K562 (cell line): Measurements from ENCODE around the gene TJP2.

Experiments used
- CREB1 ChIP-seq, 2 experiments: sonication (generic) in 1 of 2; formaldehyde crosslinking in 1 of 2; IDR thresholded peaks; 2 replicates each; pipeline versions ENCODE4 v1.6.1 to v1.8.0; 2012 to 2022; ENCODE audit warnings: inconsistent platforms in 1 of 2, mild to moderate bottlenecking in 1 of 2, missing genetic modification reagents in 1 of 2, moderate library complexity in 1 of 2
- EZH2 ChIP-seq: IDR thresholded peaks from 2 replicates; pipeline ENCODE4 v1.6.1; 2012; ENCODE audit warnings: low read depth, mild to moderate bottlenecking, inconsistent platforms, low read length, borderline replicate concordance
- FOXJ3 ChIP-seq: sonication (generic); formaldehyde crosslinking; IDR thresholded peaks from 2 replicates; pipeline ENCODE4 v1.4.0; 2020; ENCODE audit warnings: mild to moderate bottlenecking, missing genetic modification reagents
- FOXK1 ChIP-seq: sonication (generic); formaldehyde crosslinking; IDR thresholded peaks from 2 replicates; pipeline ENCODE4 v1.8.0; 2022; ENCODE audit warnings: missing genetic modification reagents, mild to moderate bottlenecking, borderline replicate concordance
- RAD21 ChIP-seq, 2 experiments: fragments of 250-450 bp in 1 of 2; fragments of 450-650 bp in 1 of 2; sonication (Bioruptor Pico) in 1 of 2; formaldehyde crosslinking in 1 of 2; IDR thresholded peaks in 1 of 2; conservative IDR thresholded peaks in 1 of 2; 2 replicates each; pipeline versions ENCODE4 v1.4.0 to v1.8.0; 2020 to 2022; ENCODE audit warnings: mild to moderate bottlenecking in 2 of 2, moderate library complexity in 1 of 2
- ZNF398 ChIP-seq: fragments of 250-450 bp; sonication (Bioruptor Pico); IDR thresholded peaks from 2 replicates; pipeline ENCODE4 v1.8.0; 2021; ENCODE audit warnings: moderate library complexity, mild to moderate bottlenecking, inconsistent platforms
- ZNF407 ChIP-seq: fragments of 450-650 bp; IDR thresholded peaks from 2 replicates; pipeline ENCODE4 v1.6.1; 2016; ENCODE audit warnings: low read depth

- TF ChIP-seq RAD21 (CRISPR knock-in tag; conservative IDR thresholded peaks at IDR 0.05 in 1 of 2, IDR thresholded peaks at IDR 0.05 in 1 of 2) = no peak
- TF ChIP-seq EZH2 = no peak
- no peak for TF ChIP-seq FOXJ3 (CRISPR knock-in tag)
- TF ChIP-seq ZNF398 (CRISPR knock-in tag) = no peak
- no peak for TF ChIP-seq CREB1 (IDR thresholded peaks at IDR 0.05)
- no peak for TF ChIP-seq CREB1 (CRISPR knock-in tag; IDR thresholded peaks at IDR 0.05)
- TF ChIP-seq FOXK1 (CRISPR knock-in tag) = no peak
- no peak for TF ChIP-seq ZNF407
These were observed 55.3 kb downstream of the TJP2 start for GRCh38 chr9:69229367-69229766.
